Gastrocnemius medialis (tissue), 4 donors: ENCODE results near the gene XDH. TPM values are rescaled to one million over a fixed set of nuclear protein-coding genes. Genes with fewer than 3 reads are reported as not detected.

ENCODE experiments used
- ATAC-seq, 2 donors: fragments of 150-250 bp; one replicate each; pipeline ENCODE4 v1.9.1; 2016
- DNase-seq, 2 donors: peaks; one replicate each; pipeline ENCODE4 v3.0.0-alpha.2; 2019
- H3K27ac ChIP-seq, 4 donors: fragments of 200-600 bp; sonication (generic); 1 replicate in 1 of 4; 2 replicates in 3 of 4; pipeline ENCODE4 v1.5.1; 2016 to 2018; ENCODE audit warnings: mild to moderate bottlenecking in 2 of 4, moderate library complexity in 1 of 4
- H3K27me3 ChIP-seq, 3 donors: fragments of 200-600 bp; sonication (generic) in 2 of 3; 1 replicate in 1 of 3; 2 replicates in 2 of 3; pipeline versions ENCODE4 v1.5.1 to v1.6.0; 2016 to 2019; ENCODE audit warnings: mild to moderate bottlenecking in 1 of 3, moderate library complexity in 1 of 3
- H3K36me3 ChIP-seq, 2 donors: fragments of 200-600 bp; sonication (generic) in 1 of 2; one replicate each; pipeline ENCODE4 v1.5.1; 2017 to 2018
- H3K4me1 ChIP-seq, 2 donors: fragments of 200-600 bp; sonication (generic) in 1 of 2; one replicate each; pipeline ENCODE4 v1.5.1; 2016 to 2017; ENCODE audit warnings: mild to moderate bottlenecking in 2 of 2
- H3K4me3 ChIP-seq, 4 donors: fragments of 200-600 bp; sonication (generic) in 3 of 4; 1 replicate in 1 of 4; 2 replicates in 3 of 4; pipeline ENCODE4 v1.5.1; 2016 to 2019; ENCODE audit warnings: mild to moderate bottlenecking in 2 of 4
- H3K9me3 ChIP-seq, 3 donors: fragments of 200-600 bp; sonication (generic) in 2 of 3; 1 replicate in 1 of 3; 2 replicates in 2 of 3; pipeline ENCODE4 v1.5.1; 2016 to 2019
- CTCF ChIP-seq, 5 experiments: fragments of 450-650 bp in 3 of 5; fragments of 200-600 bp in 2 of 5; sonication (generic) in 2 of 5; IDR thresholded peaks in 4 of 5; conservative IDR thresholded peaks in 1 of 5; 1 replicate in 4 of 5; 2 replicates in 1 of 5; pipeline ENCODE4 v1.5.1; 2016 to 2019; ENCODE audit warnings: antibody characterized with exemption in 5 of 5, mild to moderate bottlenecking in 3 of 5, moderate library complexity in 3 of 5
- POLR2A ChIP-seq, 2 donors: fragments of 450-650 bp; IDR thresholded peaks; one replicate each; pipeline ENCODE4 v1.6.1; 2017; ENCODE audit warnings: antibody characterized with exemption in 2 of 2, mild to moderate bottlenecking in 2 of 2, moderate library complexity in 2 of 2
- in situ Hi-C, 4 donors: fragments of 200-750 bp; cut with MboI; loops; one replicate each; pipeline versions ENCODE4 v1.15.0 to v1.8.0; 2017; ENCODE audit warnings: low sequenced_read_pairs in 4 of 4
- intact Hi-C: fragments of 100-400 bp; cut with DNase I; formaldehyde crosslinking; loops from one replicate; pipeline ENCODE4 v1.15.1; 2023; ENCODE audit warnings: low total_unique reads
- total RNA-seq, 4 donors: library from RNA; depleted of rRNA; stranded (reverse); fragments of >200 nt; gene quantifications; one replicate each; pipeline versions ENCODE4 v1.1.0 to v1.2.3, GENCODE V29; 2016

Gene XDH
- total RNA-seq, 4 donors from 2014 or later, result 0.05 to 0.29 (median 0.07) TPM; not detected in 1

GRCh38 chr2:31349684-31350083 lies 64.9 kb downstream of the XDH start:
- H3K36me3 ChIP-seq, result no peaks in the 10 kb centered on the region
- ATAC-seq (no peak), DNase-seq (no peak)
- no peak overlapping the region for H3K4me3 ChIP-seq
- H3K27me3 ChIP-seq, result no peaks in the 10 kb centered on the region
- intact Hi-C loops, result no loop called here
- H3K9me3 ChIP-seq, result no peaks in the 10 kb centered on the region
- in situ Hi-C loops, result loop anchor here in 1 of 4 donors (25.0 kb wide), 1 partner anchor 1137 kb away; no protein-coding TSS in a partner anchor
- TF ChIP-seq CTCF (IDR thresholded peaks at IDR 0.05 in 4 of 5, conservative IDR thresholded peaks at IDR 0.05 in 1 of 5) (no peak), POLR2A (IDR thresholded peaks at IDR 0.05) (no peak)
- no peak overlapping the region for H3K27ac ChIP-seq
- no peaks in the 10 kb centered on the region for H3K4me1 ChIP-seq

DNA sequence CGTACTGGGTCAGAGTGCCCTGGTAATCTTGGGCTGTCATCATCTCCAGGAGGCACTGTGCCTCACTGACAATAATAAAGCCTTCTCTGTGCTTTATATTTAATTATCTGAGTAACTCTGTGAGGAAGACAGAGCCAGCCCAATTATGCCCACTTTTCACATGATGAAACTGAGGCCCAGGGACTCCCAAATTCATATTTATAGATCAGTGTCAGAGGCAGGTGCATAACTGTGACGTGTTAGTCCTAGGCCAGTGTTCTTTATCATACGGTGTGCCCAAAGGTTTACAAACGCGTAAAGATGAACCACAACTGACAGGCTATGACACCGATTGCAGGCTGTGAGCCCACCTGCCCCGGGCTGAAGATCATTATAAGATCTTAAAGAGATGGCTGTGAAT lies 65.4 kb downstream of the XDH start:
- Histone ChIP-seq H3K4me3 (no peak overlapping the region), H3K27ac (no peak overlapping the region), H3K36me3 (no peaks in the 10 kb centered on the region), H3K9me3 (no peaks in the 10 kb centered on the region), H3K27me3 (no peaks in the 10 kb centered on the region), H3K4me1 (no peaks in the 10 kb centered on the region)
- intact Hi-C loops, result no loop called here
- no peak for ATAC-seq
- DNase-seq, result no peak
- TF ChIP-seq CTCF (IDR thresholded peaks at IDR 0.05 in 4 of 5, conservative IDR thresholded peaks at IDR 0.05 in 1 of 5) (no peak), POLR2A (IDR thresholded peaks at IDR 0.05) (no peak)
- in situ Hi-C loops, result loop anchor here in 1 of 4 donors (25.0 kb wide), 1 partner anchor 1137 kb away; no protein-coding TSS in a partner anchor

DNA sequence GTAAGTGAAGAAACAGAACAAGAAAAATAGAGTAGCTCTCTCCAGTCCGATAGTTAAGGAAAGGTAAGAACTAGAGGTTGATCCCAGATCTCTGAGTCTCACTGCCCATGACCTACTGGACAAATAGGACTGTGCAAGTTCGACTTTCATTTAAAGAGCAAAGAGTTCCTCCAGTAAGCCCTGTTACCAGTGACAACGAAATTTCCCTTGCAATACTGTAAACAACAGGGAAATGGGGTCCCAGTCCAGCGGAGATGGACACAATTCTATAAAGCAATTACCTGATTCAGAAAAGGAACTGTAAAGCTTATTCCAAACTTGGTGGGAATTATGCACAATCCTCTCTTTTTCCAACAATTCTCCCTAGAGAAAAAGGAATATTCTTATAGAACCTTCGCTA lies 65.9 kb downstream of the XDH start:
- no peaks in the 10 kb centered on the region for H3K9me3 ChIP-seq
- H3K27ac ChIP-seq, result no peak overlapping the region
- no peak for DNase-seq
- ATAC-seq, result no peak
- TF ChIP-seq CTCF (IDR thresholded peaks at IDR 0.05 in 4 of 5, conservative IDR thresholded peaks at IDR 0.05 in 1 of 5) (no peak), POLR2A (IDR thresholded peaks at IDR 0.05) (no peak)
- no peaks in the 10 kb centered on the region for H3K36me3 ChIP-seq
- H3K4me1 ChIP-seq, result no peaks in the 10 kb centered on the region
- no peak overlapping the region for H3K4me3 ChIP-seq
- intact Hi-C loops (no loop called here), in situ Hi-C loops (loop anchor here in 1 of 4 donors (25.0 kb wide), 1 partner anchor 1136 kb away; no protein-coding TSS in a partner anchor)
- H3K27me3 ChIP-seq, result no peaks in the 10 kb centered on the region

DNA sequence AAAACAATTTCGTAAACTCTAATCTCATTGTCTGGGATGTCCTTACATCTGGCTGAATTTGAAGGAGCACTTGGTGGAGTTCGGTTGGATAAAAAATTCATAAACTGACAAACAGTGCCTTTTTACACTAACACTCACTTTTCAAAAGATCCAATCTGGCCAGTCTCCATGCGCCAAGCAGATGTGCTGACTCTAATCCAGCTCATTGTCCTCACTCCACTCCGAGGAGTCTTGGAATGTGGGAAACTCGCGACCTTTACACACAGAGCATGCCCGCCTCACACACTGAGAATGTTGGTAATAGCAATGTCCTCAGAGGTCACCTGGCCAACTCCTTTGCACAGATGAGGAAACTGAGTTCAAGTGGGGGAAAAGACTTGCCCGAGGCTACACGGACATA lies 66.8 kb downstream of the XDH start:
- Histone ChIP-seq H3K27ac (peak overlapping the region in 1 of 4 donors; percentile 29), H3K9me3 (no peaks in the 10 kb centered on the region), H3K36me3 (no peaks in the 10 kb centered on the region), H3K4me3 (no peak overlapping the region), H3K27me3 (no peaks in the 10 kb centered on the region), H3K4me1 (no peaks in the 10 kb centered on the region)
- ATAC-seq (no peak), DNase-seq (peak in 1 of 2 donors; percentile 27)
- TF ChIP-seq CTCF (IDR thresholded peaks at IDR 0.05 in 4 of 5, conservative IDR thresholded peaks at IDR 0.05 in 1 of 5) (no peak), POLR2A (IDR thresholded peaks at IDR 0.05) (no peak)
- in situ Hi-C loops (loop anchor here in 1 of 4 donors (25.0 kb wide), 1 partner anchor 1135 kb away; no protein-coding TSS in a partner anchor), intact Hi-C loops (no loop called here)

- intact Hi-C loops (no loop called here), in situ Hi-C loops (loop anchor here in 1 of 4 donors (25.0 kb wide), 1 partner anchor 1135 kb away; no protein-coding TSS in a partner anchor)
- no peaks in the 10 kb centered on the region for H3K4me1 ChIP-seq
- H3K4me3 ChIP-seq, result no peak overlapping the region
- DNase-seq (no peak), ATAC-seq (no peak)
- no peaks in the 10 kb centered on the region for H3K9me3 ChIP-seq
- H3K27ac ChIP-seq, result peak overlapping the region in 1 of 4 donors; percentile 29
- no peak for TF ChIP-seq POLR2A (IDR thresholded peaks at IDR 0.05)
- no peak for TF ChIP-seq CTCF (IDR thresholded peaks at IDR 0.05 in 4 of 5, conservative IDR thresholded peaks at IDR 0.05 in 1 of 5)
- no peaks in the 10 kb centered on the region for H3K27me3 ChIP-seq
- no peaks in the 10 kb centered on the region for H3K36me3 ChIP-seq
These were observed 67.2 kb downstream of the XDH start for GRCh38 chr2:31347319-31347718.
